ENCODE data around the gene FAM90A26.
"Not testable (repeated sequence)": the region's sequence is repeated elsewhere in the genome, so short reads cannot be mapped to it uniquely, and the experiment has no call there.

Gene FAM90A26, protein sequence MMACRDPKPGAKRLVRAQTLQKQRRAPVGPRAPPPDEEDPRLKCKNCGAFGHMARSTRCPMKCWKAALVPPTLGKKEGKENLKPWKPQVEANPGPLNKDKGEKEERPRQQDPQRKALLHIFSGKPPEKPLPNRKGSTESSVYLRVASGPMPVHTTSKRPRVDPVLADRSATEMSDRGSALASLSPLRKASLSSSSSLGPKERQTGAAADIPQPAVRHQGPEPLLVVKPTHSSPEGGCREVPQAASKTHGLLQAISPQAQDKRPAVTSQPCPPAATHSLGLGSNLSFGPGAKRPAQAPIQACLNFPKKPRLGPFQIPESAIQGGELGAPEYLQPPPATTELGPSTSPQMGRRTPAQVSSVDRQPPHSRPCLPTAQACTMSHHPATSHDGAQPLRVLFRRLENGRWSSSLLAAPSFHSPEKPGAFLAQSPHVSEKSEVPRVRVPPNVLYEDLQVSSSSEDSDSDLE

DNA sequence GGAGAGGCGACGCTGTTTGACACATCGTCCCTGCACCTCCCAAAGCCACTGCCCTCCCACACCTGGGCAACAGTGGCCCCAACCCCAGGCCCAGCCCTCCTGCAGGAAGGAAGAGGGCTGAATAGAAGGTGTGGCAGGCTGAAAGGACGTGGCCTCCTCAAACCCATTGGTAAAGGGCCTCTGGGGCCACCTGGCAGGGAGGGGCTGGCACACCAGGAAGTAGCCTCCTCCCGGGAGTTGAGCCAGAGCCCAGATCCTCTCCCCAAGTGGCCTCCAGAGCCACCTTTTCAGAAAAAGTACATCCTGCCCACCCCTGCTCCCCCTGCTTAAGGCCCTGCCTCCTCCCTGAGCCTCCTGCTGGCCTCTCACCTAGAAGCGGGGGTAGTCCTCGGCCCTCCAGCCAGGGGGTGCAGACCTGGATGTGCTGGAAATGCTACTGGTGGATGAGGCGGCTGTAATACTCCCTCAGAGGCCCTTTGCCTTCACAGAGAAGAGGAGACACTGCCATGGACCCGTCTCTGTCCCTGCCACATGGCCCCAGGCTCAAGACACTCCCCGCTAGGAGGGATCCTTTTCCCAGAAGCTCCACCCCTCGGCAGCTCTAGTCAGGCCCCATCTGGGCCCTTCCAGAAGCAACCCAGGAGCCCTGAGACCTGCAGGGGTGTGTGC lies at the start of gene FAM90A26:
TSS of gene FAM90A26 (plus strand) at position 619 of the 669 bp plus-strand sequence. CDS start 2,764 bp downstream, outside the sequence.
- not testable (repeated sequence) for DNase-seq

- DNase-seq = not testable (repeated sequence)
These were observed 47.5 kb upstream of the FAM90A26 start for GRCh38 chr4:9122711-9123110.

- peak; percentile 27 for DNase-seq
These were observed 46.6 kb upstream of the FAM90A26 start for GRCh38 chr4:9123572-9124007.

- DNase-seq = not testable (repeated sequence)
These were observed 44.5 kb upstream of the FAM90A26 start for GRCh38 chr4:9125601-9126161.

GRCh38 chr4:9131420-9131819 lies 38.8 kb upstream of the FAM90A26 start:
- DNase-seq = not testable (repeated sequence)

- DNase-seq = not testable (repeated sequence)
These were observed 37.4 kb upstream of the FAM90A26 start for GRCh38 chr4:9132849-9133248.

- not testable (repeated sequence) for DNase-seq
These were observed 36.2 kb upstream of the FAM90A26 start for GRCh38 chr4:9134011-9134410.

DNA sequence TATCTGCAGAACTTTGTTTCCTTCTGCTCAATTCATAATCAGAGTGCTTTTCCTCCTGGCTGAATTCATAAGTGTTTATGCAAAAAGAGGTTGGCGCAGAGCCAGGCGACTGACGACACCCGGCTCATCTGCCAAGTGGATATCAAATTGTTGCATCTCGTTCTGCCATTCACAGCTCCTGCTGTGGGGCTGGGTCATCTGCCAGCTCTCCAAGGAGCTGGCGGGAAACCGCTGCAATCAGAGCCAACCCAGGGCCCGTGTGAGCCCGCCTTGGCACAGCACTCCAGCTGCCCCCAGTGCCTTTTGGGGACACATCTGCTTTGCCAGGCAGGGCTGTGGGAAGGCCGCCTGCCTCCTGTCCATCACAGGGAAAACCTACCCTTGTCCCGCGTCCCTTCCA lies 35.7 kb upstream of the FAM90A26 start:
- DNase-seq = not testable (repeated sequence)

DNA sequence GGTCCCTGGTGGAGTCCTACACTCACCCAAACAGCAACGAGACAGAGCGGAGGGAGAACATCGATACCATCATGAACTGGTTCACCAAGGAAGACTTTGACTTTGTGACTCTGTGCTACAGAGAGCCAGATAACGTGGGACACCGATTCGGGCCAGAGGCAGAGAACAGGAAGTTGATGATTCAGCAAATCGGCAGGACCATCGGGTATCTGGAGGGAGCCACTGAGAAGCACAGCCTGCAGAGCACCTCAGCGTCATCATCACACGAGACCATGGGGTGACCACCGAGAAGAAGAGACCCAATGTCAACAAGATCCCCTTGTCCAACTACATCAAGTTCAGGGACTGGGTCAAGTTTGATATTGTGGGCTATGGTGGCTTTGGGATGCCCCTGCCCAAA lies 29.2 kb upstream of the FAM90A26 start:
- not testable (repeated sequence) for DNase-seq

DNA sequence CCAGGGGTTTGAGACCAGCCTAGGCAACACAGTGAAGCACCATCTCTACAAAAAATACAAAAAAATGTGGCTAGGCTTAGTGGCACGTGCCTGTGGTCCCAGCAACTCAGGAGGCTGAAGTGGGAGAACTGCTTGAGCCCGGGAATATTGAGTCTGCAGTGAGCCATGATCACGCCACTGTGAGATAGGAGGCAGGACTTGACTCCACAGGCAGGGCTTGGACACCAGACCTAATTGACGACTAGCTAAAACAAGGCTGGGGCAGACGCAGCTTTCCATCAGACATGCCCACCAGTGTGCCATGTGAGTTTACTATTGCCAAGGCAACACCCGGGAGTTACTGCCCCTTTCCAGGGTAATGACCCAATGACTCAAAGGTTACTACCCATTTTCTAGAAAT lies 27.4 kb upstream of the FAM90A26 start:
- DNase-seq = not testable (repeated sequence)

DNA sequence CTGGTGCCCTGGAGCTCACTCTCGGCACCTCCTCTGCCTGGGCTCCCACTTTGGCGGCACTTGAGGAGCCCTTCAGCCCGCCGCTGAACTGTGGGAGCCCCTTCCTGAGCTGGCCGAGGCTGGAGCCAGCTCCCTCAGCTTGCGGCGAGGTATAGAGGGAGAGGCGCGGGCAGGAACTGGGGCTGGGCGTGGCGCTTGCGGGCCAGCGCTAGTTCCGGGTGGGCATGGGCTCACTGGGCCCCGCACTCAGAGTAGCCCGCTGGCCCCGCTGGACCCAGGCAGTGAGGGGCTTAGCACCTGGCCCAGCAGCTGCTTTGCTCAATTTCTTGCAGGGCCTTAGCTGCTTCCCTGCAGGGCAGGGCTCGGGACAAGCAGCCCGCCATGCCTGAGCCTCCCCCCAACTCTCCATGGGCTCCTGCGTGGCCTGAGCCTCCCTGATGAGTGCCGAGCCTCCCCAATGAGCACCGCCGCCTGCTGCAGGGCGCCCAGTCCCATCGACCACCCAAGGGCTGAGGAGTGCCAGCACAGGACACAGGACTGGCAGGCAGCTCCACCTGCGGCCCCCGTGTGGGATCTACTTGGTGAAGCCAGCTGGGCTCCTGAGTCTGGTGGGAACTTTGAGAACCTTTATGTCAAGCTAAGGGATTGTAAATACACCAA lies 26.7 kb upstream of the FAM90A26 start:
- no peak for DNase-seq

DNA sequence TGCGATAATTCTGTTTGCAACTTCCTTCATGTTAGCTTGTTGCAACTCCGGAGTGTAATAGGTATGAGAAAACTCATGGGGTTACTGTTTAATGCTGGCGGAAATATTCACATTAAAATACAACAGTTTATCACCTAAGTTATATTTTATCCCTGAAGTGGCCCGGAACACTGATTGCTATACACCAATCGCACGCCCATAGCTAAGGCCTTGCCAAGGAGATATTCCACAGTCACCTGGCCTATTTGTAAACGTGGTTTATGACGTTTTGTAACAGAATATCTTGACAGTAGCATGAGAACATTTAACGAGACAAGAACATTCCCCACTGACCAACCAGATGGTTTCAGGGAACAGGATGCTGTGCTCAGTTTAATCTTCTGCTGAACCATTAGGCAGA lies 23.2 kb upstream of the FAM90A26 start:
- no peak for DNase-seq

DNA sequence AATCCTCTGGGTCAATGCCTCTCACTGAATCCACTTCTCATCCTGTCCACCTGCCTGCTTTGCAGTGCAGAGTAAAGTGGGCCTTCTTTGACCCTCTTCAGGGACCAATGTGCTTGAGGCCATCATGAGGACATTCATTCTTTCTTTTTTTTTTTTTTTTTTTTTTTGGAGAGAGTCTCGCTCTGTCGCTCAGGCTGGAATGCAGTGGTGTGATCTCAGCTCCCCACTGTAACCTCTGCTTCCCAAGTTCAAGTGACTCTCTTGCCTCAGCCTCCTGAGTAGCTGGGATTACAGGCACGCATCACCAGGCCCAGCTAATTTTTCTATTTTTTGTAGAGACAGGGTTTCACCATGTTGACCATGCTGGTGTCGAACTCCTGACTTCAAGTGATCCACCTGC lies 22.8 kb upstream of the FAM90A26 start:
- not testable (repeated sequence) for DNase-seq

DNA sequence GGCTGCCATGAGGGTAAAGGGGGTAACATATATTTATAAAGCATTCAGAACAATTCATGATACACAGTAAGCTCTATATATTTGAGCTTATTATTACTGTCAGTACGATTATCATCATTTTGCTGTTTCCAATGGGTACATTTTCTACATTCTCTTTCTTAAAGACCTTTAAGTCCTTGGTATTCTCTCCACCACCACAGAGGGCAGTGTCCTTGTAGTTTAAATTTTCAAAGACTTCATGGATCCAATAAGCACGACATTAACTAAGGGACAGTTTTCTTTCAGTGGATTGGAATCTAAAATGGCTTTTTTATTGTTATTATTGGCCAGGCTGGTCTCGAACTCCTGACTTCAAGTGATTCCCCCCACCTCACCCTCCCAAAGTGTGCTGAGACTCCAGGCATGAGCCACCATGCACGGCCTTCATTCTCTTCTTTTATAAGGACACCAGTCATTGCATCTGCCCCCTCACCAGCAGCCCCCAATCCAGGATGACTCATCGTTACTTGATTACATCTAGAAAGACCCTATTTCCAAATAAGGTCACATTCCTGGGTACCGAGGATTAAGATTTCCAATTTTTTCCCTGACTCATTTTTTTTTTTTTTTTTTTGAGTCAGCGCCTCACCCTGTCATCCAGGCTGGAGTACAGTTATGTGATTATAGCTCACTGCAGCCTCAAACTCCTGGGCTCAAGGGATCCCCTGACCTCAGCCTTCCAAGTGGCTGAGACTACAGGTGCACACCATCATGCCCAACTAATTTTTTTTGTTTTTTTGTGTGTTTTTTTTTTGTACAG lies 21.4 kb upstream of the FAM90A26 start:
- not testable (repeated sequence) for DNase-seq

- DNase-seq = not testable (repeated sequence)
These were observed 18.4 kb upstream of the FAM90A26 start for GRCh38 chr4:9151809-9152179.

GRCh38 chr4:9152180-9153007 lies 17.8 kb upstream of the FAM90A26 start:
- peak; percentile 94 for DNase-seq

DNA sequence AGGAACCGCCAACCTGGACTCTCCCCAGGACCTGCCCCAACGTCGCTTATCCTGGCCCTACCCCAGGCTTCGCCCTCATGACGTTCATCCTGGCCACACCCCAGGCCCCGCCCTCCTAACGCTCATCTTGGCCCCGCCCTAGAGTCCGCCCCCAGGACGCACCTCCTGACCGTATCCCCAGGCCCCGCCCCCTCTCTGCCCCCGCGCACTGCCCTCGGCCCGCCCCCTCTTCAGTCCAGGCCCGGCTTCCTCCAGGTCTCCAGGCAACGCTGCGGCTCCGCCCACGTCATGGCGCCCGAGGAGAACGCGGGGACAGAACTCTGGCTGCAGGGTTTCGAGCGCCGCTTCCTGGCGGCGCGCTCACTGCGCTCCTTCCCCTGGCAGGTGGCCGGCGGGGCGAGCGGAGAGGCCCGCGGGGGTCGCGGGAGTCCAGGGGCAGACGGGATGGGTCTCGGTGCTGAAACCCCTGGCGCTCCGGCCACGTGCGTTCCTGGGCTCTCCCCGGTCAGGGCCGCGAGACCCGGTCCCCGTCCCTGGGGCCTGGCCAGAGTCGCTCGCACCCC lies 17.1 kb upstream of the FAM90A26 start:
- DNase-seq = peak; percentile 99

- DNase-seq = not testable (repeated sequence)
These were observed 16.5 kb upstream of the FAM90A26 start for GRCh38 chr4:9153571-9154157.

GRCh38 chr4:9155101-9155886 lies 14.9 kb upstream of the FAM90A26 start:
- not testable (repeated sequence) for DNase-seq

DNA sequence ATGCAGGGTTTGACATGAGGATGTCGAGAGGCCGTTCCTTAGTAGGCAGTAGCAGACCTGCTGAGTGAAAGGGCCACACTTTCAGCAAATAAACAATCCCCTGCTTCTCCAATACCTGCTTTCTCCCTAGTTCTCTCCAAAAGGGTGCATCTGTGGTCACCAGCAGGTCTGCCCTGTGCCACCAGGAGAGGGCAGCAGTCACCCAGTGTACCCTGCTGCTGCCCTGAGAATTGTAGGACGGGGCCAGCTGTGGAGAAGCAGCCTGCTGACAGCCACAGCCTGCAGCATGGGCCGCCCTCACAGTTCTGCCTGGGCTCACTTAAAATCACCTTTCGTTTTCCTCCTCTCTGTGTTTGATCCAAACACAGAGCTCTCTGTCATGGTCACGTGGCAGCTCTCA lies 11.8 kb upstream of the FAM90A26 start:
- DNase-seq = peak; percentile 61
